Fibroblast of skin of abdomen (primary cell): ENCODE data around the gene METTL3. TPM values are rescaled to one million over a fixed set of nuclear protein-coding genes. Genes with fewer than 3 reads are reported as not detected.
"Not testable (repeated sequence)": the region's sequence is repeated elsewhere in the genome, so short reads cannot be mapped to it uniquely, and the experiment has no call there.

Experiments
- DNase-seq: peaks from one replicate; pipeline ENCODE4 v3.0.0-alpha.2; 2013
- polyA plus RNA-seq, 2 experiments: library from polyadenylated mRNA; unstranded; fragments of 120-200 nt; gene quantifications; one replicate each; pipeline ENCODE4 v1.2.1, GENCODE V29; 2013; ENCODE audit not compliant: insufficient read length in 2 of 2

METTL3 gene
- polyA plus RNA-seq (2013, experiment 1 of 2; ENCODE audit: insufficient read length) = 35.4 TPM
- polyA plus RNA-seq (2013, experiment 2 of 2; ENCODE audit: insufficient read length) = 33.9 TPM

DNA sequence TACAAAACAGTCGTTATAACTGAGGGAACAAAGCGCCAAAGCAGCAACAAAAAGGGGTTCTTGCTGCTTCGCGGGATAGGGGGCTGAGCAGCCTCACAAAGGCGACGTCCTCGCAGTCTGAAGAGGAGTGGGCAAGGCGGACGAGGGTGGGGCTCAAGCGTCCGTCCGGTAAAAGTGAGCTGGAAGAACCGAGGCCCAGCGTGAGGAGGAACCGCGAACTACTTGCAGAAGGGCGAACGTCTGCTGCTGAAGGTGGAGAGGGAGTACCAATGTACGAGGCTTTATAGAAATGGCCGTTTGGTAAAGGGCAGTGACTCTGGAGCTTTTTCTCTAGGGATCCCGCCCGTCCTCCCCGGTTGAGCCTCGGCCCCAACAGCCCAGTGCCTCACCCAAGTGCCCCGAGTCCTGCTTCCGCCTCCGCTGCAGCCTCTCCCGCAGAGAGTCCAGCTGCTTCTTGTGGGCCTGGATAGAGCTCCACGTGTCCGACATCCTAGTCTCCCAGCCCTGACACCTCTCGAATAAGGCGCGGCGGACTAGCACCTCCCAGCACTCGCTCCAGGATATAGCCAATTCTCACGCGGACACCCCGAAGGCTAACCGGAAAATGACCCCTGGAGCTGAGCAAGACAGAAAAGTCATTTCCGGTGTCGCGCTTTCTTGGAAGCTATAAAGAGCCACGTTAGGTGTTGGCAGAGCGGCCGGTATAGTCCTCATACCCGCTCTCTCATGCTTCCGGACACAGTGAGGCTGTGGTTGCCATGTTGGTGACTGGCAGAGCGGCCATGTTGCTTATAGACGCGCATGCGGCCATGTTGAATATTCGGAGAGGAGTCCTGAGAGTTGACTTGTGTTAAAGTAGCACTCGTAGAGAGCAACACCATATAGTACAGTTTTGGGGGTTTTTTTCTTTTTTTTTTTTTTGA is at the start of gene METTL3:
METTL3 (minus strand) TSS at position 606 of the 923 bp plus-strand sequence; CDS start at position 489, 117 bp downstream.
- peak; percentile 99 for DNase-seq

DNA sequence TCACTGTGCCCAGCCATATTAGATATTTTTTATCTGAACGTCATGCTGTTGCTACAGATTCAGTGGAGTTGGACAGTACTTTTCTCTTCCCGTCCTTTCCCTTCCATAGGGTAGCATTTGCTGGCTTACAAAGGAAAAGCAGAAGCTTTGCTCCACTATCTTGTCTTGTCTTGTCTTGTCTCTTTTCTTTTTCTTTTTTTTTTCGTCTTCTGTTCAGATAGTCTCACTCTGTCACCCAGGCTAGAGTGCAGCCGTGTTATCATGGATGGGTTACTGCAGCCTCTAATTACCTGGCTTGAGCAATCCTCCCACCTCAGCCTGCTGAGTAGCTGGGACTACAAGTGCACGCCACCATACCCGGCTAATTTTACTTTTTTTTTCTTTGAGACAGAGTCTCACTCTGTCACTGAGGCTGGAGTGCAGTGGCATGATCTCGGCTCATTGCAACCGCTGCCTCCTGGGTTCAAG is 47.6 kb upstream of the METTL3 start:
- no peak for DNase-seq

DNA sequence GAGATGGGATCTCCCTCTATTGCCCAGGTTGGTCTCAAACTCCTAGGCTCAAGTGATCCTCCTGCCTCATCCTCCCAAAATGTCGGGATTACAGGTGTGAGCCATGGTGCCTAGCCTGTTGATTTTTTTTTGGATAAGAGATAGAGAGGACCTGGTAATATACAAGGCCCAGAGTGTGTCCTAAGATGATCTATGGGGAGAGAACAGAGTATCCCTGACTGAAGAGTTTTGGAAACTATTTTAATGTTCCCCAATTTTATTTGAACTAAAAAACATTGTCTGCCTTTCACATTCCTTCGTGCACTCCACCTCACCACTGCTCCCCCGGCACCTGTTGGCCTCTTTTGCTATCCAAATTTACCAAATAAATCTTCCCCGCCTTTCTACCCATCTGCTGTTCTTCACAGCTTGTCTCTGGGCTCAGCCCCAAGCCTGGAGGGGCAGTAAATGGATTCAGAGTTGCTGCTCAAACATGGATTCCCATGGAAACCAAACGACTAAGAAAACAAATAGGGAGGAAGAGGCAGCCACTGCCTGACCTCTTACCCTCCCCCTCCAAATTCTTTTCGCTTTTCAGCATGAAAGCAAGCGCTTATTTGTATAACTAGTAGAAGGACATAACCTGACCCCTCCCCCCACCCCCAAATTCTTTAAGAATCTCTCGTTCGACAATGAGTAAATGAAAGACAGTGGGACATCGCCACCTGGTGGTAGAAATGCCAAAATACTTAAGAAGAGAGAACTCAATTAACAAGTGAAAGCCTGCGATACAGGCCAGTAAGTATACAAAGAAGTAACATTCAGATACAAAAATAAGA is 46.2 kb upstream of the METTL3 start:
- DNase-seq = peak; percentile 82

DNA sequence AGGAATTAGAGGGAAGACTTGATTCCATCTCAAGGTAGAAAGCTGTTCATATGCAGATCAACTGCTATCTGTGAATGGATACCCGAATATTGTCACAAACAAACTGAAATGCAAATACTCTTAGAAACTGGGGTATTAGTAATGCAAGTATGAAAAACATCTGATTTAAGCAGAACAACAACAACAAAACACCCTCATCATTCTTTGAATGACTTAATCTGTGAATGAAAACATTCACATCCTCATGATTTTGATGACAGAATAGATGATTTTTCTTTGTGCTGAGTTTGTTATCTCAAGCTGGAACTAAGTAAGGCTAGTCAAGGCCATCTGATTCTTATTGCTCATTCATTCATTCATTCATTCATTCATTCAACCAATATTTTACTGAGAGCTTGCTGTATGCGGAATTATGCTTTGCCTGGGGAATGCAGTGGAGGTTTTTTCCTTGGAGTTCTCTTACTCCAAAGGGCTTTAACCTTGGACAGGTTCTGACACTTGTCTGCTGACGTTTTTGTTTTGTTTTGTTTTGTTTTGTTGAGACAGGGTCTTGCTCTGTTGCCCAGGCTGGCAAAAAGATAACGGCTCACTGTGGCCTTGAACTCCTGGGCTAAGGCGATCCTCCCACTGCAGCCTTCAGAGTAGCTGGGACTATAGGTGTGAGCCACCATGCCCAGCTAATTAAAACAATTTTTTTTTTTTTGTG is 45.4 kb upstream of the METTL3 start:
- DNase-seq = no peak

DNA sequence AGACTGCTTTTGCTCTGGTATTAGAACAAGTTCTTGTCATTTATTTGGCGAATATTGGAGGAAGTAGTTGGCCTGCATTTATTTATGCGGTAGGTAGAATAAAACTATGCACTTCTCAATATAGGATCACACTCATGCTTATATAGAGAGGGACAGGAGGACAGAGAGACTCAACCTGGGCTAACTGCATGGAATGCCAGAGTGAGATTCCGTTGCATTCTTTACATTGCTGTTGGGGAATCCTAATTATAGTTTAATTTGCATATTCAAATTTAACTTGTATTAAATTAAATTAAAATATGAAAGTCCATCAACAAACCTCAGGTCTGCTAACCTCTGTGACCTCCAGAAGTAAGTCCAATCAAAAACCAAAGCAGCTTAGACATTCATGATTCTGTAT is 42.1 kb upstream of the METTL3 start:
- no peak for DNase-seq

DNA sequence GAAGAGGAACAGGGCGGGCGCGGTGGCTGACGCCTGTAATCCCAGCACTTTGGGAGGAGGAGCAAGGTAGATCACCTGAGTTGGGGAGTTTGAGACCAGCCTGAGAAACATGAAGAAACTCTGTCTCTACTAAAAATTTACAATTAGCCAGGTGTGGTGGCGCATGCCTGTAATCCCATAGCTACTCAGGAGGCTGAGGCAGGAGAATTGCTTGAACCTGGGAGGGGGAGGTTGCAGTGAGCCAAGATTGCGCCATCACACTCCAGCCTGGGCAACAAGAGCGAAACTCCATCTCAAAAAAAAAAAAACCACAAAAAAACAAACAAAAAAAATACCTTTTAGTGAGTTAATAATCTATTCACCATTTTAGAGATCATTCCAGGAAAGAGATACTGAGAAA is 33.4 kb upstream of the METTL3 start:
- not testable (repeated sequence) for DNase-seq

DNA sequence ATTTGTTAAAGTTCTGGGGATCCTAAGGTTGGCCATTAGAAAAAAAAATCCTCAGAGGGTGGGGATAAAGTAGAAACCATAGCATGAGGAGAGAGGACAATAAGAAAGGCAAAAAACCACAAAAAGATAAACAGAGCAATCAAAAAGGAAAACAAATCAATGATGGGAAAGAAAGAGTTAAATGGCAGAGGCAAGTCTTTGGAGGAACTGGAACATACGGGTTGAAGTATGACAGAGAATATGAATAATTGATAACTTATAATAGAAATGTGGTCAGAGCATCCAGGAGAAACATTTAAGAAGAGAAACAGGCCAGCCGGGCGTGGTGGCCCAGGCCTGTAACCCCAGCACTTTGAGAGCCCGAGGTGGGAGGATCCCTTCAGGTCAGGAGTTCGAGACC is 32.8 kb upstream of the METTL3 start:
- DNase-seq = no peak

DNA sequence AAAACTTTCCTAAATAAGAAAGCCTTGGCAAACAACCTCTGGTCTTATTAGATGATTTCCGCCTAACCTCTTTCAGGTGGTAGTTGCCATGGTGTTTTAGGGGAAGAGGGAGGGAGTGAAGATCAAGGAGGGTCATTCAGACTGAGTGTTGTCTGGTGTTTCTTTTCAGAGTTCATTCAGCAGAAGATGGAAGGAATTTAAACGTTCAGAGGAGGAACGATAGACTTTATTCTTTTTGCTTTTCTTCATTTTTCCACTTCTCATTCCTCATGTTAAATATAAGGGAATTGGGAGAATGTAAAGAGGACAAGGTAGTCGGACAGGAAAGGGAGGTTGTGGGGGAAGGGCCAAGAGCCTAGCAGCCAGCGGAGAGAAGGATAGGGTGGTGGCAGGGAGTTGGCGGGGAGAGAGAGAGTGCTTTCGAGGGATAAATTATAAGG is 32.4 kb upstream of the METTL3 start:
- DNase-seq = no peak

DNA sequence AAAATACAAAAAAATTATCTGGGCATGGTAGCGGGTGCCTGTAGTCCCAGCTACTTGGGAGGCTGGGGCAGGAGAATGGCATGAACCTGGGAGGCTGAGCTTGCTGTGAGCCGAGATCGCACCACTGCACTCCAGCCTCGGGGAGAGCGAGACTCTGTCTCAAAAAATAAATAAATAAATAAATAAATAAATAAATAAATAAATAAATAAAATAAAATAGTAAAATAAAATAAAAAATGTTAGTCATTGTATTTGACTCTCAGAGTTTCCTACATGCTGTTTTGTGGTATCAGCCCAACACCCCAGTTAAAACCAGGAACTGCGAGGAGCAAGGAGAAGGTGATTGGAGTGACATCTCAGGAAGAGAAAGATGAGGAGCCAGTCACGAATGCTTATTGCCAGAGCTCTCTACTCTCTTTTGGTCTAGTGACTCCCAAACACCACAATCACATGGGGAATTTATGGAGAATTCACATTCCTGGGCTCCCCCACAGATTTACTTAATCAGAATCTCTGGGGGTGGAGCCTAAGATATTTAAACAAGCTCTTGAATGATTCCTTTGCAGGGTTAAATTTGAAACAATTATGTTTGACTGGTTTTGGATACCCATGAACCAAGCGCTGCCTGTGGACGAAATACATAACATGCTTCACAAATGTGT is 30.4 kb upstream of the METTL3 start:
- no peak for DNase-seq

DNA sequence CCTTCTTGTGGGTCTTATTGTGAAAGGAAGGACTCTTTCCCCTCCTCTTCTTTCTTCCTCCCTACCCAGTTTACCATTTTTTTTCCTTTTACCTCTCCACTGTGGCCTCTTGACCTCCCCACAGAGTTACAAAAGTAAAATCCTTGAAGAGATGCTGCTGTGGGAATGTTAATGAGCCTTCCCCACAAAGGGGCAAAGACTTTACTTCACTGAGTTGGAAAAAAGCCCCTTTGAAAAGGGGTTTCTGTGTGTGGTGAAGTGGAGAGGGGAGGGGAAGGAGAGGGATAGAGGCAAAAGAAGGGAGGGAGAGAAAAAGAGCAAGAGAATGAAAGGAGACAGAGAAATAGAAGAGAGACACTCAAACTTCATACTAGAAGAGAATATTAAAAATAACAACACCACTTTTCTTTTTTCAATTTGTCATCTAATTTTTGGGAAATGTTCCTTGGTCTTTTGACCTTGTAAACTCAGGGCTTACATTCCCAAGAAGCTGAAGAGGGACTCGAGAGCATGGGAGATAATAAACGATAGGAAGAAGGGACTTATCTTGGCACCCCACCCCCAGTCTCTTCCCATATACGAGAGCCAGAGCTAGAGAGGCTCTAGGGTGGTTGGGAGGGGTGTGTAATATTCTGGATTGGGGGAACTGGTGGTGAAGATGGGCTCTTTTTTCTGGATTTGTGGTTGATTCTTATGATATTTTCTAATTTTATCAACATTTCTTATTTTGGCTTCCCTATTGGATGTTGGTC is 28.2 kb upstream of the METTL3 start:
- DNase-seq = no peak

DNA sequence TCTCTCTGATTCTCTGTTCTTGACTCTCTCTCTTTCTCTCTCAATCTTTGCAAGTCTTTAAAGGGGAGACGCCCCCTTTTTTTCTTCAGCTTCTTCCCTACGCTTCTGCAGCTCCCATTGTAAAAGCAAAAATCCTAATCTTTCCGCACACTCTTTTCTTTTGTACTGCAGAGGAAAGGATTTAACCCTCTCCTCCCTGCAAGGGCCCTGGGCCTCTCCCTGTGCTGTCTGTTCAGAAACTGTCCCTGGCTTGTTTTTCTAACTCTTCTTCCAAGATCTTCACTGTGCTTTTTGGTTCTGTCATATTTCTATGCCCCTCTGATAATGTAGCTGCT is 25.9 kb upstream of the METTL3 start:
- no peak for DNase-seq

DNA sequence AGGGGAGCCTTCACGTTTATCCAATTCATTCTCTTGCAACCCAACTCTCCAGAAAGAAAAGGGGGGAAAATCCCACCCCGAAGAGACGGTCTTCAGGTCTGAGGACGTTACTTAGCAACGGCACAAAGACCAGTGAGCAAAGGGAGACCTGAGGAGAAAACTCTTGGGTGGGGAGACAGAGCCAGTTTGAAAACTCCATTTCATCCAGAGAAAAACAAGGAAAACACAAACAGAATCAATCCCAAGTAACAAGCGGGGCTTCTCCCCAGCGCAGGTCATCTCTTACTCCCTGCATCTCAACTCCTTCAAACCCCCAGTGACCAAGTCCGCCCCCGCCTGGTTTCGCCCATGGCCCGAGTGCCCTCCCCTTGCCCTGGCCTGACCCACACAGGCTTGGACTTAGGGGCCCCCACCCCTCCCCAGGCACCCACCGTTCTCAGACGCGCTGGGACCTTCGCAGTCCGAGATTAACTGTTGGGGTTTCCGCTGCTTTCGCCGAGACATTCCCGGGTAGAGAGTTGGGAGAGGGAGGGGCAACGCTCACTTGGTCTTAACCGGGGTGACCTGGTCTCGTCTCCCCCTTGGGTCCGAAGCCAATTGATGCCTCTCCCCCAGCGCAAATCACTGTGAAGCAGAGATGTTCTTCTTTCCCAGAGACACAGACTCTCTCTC is 25.4 kb upstream of the METTL3 start:
- no peak for DNase-seq

DNA sequence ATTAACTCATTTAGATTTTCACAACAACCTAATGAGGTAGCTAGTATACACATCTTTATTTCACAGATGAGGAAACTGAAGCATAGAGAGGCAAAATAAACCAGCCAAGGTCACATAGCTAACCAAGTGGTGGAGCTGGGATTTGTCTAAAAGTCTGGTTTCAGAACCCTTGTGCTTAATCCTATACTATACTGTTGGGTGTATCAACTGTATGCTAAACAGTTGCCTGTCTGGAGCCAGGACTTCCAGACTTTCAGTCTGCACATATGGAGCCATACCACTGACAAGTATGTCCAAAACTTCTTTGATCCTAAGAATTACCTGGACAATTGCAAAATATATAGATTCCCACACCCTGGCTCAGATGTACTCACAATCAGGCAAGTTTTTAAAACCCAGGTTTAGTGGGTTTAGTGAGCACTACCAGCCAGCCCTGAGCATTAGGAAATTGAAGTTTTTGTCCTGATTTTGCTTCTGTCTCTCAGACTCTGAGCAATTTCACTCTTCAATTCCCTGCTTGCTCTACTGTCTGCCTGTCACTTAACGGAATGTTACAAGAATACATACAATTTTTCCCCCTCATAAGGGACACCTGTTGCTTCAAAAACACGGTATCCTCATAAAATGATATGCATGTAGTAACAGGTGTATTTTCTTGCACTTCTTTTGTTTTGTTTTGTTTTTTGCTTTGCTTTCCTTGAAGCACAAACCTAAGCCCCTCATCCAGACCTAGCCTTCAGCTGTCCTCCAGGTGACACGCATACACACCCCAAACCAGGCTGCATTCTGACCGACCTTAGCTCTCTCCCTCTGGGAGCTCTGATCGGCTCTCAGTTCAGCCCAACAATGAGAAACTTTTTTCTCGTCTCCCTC is 24.6 kb upstream of the METTL3 start:
- no peak for DNase-seq

DNA sequence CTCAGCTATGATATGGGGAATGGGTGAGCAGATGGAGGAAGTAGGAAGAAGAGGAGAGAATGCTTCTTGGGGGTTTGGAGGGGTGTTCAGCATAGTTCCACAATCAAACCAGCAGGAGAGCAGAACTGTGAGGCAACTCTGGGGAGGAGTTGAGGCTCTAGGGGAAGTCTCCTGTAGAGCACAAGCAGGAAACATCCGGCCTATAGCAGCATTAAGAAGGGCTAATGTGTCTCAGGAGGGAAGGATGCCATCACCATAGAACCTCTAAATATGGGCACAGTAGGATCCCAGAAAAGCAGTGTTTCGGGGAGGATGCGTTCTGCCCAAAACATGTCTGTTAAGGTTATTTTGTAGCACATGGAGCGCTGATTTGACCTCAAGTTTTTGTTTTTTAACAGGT is 23.4 kb upstream of the METTL3 start:
- DNase-seq = no peak

DNA sequence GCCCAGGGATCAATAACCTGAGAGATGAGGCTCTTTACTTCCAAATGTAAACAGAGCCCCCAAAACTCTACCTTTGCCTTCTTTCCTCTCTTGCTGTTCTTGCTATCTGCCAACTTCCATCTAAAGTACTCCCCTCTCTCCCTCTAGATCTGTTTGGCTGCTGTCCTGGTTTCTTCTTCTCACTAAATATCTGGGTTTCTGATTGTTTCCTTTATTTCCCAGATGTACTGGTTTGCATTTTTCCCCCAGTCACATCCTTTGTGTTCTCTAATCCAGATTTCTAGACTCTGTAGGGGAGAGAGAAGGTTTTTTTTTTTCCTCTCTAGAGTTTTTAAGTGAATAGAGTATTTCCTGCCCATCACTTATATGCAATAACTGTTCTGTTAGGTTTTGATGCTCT is 22.2 kb upstream of the METTL3 start:
- no peak for DNase-seq

DNA sequence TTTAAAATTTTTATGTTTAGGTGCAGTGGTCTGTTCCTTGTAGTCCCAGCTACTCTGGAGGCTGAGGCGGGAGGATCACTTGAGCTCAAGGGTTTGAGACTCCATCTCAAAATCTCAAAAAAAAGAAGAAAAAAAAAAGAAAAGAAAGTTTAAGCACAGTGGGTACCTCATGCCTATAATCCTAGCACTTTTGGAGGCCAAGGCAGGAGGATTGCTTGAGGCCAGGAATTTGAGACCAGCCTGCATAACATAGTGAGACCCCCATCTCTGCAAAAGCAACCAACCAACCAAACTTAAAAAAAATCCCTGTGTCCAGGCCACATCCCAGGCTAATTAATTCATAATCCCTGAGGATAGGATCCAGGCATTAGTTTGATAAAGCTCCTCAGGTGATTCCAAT is 18.4 kb upstream of the METTL3 start:
- DNase-seq = no peak

DNA sequence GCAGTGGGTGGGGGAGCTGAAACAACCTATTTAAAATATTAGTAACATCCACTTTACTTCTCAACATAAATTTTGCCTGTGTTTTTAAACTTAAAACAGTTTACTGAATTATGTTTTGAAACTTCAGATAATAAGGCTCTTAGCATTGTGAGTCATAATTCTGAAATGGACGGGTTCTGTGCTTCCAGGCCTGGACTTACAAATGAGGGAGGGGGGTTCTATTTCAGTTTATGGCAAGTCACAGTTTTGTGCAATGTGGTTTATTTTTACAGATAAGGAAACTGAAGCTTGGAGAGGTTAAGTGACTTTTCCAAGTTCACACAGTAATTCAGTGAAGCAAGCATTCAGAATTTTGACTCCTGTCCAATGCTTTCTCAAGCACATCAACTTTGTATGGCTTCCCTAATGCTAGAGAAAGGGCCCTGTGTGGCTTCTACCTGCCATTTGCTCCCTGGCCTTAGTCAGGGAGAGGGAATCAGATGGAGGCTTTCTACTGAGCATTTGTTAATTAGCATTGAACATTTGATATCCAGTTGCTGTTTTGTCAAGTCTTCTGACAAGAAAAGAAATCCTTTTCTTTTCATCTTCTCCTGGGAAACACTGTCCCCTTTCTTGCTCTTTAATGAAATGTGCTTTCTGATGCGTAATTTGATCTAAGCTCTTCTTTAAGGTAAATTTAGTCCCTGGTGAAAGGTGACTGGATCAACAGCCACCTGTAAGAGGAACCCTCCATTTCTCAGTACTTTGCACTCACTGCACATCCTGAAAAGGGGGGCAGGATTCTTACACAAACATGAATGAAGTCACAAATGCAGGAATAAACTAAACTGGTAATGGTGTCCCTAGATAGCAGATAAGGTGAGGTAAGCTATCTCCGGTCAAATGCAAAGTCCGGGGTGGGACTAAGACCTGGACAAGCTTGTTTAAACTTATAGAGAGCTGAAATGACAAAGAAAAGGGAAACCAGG is 17.5 kb upstream of the METTL3 start:
- no peak for DNase-seq

DNA sequence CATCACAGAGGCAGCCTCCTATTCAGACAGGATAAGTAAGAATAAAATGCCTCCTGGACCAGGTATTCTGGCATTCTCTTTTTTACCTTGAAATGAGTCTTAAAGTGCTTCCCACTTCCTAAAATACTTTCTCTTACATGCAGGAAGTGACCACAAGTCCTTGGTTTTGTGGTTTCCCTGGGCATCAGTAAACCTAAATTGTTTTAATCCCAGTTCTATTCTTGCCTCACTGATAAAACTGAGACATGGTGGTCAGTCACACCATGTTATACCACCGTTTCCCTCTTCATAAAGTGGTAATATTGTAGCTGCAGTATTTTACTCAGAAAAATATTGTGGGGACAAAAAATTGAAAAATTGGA is 16.2 kb upstream of the METTL3 start:
- no peak for DNase-seq
